Iris pigment epithelial cell (primary cell): ENCODE measurements around the gene SETX.

Experiments
- DNase-seq: peaks from one replicate; pipeline ENCODE4 v3.0.0-alpha.2; 2011; ENCODE audit warnings: low read depth

SETX gene

GRCh38 chr9:132239999-132240840 is 114.6 kb downstream of the SETX start:
- no peak for DNase-seq

- DNase-seq: no peak
Observed at GRCh38 chr9:132239518-132239917, 115.3 kb downstream of the SETX start.

DNA sequence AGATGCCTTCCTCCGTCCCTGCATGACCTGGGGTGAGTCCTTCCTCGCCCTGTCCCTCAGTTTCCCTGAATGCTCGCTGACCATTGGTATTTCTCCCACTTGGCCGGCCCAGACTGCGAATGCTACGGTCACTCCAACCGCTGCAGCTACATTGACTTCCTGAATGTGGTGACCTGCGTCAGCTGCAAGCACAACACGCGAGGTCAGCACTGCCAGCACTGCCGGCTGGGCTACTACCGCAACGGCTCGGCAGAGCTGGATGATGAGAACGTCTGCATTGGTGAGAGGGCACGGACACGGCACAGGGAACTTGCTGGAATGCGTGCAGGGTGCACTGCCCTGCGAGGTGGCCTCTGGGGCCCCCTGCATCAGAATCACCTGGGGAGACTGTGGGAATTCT is 115.8 kb downstream of the SETX start:
- DNase-seq: no peak

GRCh38 chr9:132238026-132238972 is 116.5 kb downstream of the SETX start:
- no peak for DNase-seq

DNA sequence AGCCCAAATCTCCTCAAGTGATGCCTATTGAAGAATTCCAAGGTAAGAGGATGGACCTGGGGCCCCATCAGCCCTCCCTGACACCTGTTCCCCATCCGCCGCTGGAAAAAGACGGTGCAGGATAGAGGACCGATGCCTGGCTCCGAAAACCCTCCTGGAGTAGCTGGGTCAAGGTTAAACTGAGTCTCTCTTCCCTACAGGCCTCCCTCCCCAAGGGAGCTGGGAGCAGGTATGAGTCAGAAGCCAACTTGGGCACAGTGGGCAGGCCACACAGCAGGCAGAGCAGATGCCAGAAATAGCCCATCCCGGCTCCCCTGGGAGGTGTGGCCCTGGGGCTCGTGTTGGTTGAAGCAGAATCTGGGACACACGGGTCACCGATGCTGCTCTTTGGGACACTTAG is 117.3 kb downstream of the SETX start:
- DNase-seq: no peak

DNA sequence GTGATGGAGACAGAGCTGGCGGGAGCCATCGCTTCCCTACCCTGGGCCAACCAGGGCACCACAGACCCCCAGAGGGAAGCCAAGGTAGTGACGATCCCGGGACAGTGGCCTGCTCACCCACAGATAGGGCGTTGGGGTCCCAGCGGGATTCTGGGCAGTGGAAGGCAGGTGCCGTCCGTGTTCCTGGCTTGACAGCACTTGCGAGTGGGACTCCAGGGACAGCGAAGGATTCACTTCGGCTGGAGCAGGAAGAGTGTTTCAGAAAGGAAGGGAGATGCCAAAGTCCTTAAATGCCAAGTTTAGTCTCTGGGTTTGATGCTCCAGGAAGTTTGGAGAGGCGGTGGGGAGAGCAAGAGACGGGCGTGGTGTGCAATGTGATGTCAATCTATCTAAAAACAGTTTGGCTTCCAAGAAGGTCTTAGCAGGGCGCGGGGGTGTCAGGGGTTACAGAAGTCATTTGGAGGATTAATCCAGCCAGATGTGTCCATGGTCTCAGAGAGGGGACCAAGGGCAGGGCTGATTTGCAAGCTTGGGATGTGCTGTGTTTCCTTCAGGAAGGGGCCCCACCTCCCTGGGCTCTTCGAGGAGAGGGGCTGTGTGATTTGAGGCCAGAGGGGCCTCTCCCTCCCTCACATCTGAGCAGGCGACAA is 118.0 kb downstream of the SETX start:
- no peak for DNase-seq

DNA sequence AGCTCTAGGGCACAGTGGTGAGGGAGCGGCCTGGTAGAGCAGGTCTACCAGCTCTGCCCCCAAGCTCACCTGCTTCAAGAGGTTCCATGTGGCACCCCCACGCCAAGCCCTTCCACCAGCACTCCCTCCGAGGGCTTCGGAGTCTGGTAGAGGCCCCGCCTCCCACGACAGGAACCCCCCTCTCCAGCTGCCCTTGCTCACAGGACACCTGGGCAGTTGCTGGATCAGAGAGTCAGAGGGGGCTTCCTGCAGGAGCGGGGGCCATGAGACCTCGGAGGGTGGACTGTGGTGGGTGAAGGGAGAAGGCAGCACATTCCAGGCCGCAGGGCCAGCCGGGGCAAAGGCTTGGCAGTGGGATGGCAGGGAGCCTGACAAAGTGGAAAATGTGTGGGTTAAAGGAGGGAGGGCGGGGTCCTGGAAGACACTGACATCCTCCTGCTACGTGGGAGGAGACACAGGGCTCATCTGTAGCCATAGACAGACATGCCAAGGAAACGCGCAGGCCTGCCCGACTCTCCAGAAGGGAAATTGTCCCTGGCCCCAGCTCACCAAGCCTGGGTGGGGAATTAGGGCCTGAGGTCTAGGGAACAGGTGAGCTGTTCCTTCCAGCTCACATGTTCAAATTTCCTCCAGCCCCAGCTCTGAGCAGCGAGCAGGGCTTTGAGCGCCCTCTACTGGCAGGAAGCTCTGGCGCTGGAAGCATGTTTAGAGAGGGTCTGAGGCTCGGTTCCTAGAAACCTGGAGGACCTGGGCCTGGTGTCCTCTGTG is 118.7 kb downstream of the SETX start:
- peak; percentile 59 for DNase-seq

- no peak for DNase-seq
Observed at GRCh38 chr9:132235125-132235524, 119.7 kb downstream of the SETX start.

- no peak for DNase-seq
Observed at GRCh38 chr9:132234535-132234934, 120.3 kb downstream of the SETX start.

DNA sequence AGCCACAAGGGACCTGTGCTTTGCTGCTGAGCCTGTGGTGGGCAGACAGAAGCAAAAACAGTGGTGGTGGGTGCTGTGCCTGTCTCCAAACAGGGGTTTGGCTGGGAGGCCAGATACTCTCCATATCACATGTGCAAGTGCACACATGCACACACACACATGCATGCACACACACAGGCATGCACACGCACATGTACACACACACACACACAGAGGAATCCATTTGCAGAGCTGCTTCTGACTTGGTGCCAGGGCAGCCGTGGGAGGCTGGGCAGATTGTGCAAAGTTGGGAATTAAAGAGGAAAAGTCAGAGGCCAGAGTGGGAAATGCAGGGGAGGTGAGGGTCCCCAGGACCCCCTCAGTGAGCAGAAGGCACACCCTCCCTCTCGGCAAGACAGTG is 121.6 kb downstream of the SETX start:
- DNase-seq: no peak

GRCh38 chr9:132232522-132232921 is 122.3 kb downstream of the SETX start:
- no peak for DNase-seq

- DNase-seq: no peak
Observed at GRCh38 chr9:132231019-132231701, 123.6 kb downstream of the SETX start.

DNA sequence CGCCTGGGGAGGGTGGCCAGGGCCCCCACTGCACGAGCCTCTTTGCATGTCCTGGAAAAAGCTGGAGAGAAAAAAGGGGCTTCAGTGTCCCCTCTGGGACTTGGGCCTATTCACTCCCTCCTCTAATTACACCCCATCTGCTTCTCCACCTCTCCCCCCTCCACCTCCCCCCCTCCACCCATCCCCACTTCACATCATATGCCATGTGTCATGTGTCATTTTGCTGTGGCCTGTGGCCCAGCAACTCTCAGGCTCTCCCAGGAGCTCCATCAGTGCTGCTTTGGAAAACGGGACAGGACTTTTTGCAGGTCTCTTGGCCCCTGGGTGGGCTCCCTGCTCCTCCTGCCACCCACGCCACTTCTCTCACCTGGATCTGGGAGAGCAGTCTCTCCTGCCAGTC is 124.2 kb downstream of the SETX start:
- no peak for DNase-seq

GRCh38 chr9:132228062-132228461 is 126.7 kb downstream of the SETX start:
- no peak for DNase-seq

- DNase-seq: no peak
Observed at GRCh38 chr9:132226571-132227430, 128.0 kb downstream of the SETX start.

GRCh38 chr9:132224645-132225044 is 130.1 kb downstream of the SETX start:
- DNase-seq: no peak

DNA sequence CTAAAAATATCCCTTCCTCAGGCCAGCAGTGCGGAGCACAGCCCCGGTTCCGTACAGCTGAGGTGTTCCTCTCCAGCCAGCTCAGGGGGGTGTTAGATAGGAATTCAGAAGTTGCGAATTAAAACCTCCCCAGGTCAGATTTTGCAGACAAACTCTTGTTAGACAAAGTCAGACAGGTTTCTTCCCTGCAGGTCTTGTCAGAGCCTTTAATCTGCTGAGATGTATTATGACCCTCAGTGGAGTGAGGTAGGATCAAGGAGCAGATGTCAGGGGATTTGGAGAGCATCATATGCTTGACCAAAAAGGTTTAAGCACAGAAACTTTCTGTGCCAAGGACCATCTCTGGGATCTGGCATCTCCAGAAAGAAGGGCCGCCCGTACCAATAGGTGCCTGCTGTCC is 132.8 kb downstream of the SETX start:
- DNase-seq: no peak

- no peak for DNase-seq
Observed at GRCh38 chr9:132218208-132218607, 136.6 kb downstream of the SETX start.

DNA sequence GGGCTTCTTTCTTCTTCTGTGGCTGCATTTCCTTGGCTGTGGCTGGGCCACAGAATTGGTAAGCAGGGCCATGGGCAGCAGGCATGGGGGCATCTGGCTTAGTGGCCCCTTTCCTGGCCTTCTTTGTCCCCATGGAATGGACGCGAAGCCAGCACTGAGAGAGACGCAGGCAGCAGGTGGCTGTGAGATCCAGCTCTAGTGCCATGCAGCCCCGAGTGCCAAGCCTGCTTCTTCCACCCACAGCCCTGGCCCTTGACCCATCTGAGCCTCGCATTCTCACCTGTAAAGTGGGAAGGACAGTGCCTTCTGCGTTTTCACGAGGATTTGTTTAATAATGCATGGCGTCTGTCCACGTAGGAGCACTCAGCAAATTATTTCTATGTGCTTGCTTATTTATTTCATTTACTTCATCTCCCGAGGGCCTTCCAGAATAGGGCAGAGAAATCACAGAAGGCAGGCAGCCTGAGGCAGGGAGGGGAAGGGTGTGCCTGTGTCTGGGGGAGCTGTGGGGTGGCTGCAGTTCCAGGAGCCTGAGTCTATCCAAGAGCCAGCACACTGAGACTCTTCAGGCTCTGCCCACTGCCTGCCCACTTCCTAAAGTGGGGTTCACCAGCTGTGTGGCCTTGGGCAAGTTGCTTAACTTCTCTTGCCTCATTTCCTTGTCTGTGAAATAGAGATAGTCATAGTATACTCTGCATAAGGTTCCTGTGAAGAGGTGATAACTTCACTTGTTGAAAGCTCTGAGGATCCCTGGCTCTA is 137.7 kb downstream of the SETX start:
- peak; percentile 49 for DNase-seq
